Central memory CD4-positive, alpha-beta T cell (primary cell): Measurements from ENCODE around the gene AMD1.
"Not testable (repeated sequence)": the region's sequence is repeated elsewhere in the genome, so short reads cannot be mapped to it uniquely, and the experiment has no call there.

Experiments
- DNase-seq: peaks from one replicate; pipeline ENCODE4 v3.0.0; 2022

The AMD1 gene

DNA sequence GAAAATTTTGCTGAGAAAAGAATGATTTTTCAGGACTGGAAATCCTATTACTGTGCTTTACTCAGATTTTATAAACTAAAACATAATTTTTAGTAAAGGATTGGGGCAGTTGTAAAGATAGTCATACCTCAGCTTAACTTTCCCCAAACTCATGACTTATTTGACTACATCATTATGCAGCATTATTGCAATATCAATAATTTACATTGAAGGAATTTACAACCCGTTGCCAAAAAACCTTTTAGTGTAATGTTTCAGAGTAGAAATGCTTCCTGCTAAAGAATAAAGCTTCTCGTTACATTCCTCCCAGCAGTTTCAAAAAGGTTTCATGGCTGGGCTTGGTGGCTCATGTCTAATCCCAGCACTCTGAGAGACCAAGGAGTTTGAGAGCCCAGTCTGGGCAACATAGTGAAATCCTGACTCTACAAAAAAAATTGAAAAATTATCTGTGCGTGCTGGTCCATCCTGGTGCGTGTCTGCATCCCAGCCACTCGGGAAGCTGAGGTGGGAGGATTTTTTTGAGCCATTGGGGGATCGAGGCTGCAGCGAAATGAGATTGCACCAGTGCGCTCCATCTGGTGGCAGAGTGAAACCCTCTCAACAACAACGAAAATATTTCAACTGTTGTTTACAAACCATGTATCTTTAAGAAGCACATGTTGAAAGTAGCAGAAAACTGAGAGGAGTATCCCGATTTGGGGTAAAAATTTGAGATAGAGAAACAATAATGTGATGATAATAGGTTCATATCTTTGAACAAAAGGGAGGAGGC is 4.4 kb downstream of the AMD1 start:
- peak; percentile 34 for DNase-seq

DNA sequence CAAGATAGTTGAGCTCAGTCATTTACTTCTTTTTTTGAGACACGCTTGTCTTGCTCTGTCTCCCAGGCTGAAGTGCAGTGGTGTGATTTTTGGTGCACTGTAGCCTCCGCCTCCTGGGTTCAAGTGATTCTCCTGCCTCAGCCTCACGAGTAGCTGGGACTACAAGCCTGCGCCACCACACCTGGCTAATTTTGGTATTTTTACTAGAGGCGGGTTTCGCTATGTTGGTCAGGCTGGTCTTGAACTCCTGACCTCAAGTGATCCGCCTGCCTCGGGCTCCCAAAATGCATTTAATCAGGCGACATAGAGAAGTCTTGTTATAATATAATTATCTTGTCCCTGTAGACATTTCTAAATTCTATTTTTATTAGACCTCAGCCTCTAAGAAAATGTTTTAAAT is 6.1 kb downstream of the AMD1 start:
- DNase-seq = no peak

DNA sequence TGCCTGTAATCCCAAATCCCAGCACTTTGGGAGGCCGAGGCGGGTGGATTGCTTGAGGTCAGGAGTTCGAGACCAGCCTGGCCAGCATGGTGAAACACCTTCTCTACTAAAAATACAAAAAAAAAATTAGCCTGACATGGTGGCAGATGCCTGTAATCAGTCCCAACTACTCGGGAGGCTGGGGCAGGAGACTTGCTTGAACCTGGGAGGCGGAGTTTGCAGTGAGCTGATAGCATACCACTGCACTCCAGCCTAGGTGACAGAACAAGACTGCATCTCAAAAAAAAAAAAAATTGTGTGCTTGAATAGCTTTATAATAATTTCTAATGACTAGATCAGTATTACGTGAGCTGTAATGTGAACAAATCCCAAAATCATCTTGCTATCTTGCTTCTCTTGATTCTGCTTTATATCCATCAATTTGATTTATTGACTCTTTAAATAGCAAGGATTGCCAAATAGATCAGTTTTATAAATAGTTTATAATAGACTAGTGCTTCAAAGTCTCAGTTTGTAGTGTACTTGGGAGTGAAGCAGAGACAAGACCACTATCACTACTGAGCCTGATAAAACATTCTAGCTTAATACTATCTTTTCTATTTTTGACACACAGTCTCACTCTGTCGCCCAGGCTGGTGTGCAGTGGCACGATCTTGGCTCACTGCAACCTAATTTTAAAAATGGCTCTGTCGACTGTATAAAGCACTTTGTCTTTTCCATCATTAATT is 7.1 kb downstream of the AMD1 start:
- no peak for DNase-seq

DNA sequence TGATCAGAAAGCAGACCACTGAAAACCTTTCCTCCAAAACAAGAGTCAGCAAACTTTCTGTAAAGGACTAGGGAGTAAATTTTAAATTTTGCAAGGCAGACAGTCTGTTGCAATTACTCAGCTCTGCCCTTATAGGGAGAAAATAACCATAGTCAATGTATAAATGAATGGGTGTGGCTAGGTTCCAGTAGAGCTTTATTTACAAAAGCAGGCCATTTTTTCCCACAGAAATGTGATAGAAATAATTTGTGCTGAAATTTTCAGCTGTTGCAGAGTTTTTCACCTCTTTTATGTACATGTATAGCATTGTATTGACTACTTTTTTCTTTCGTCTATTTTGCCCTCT is 7.7 kb downstream of the AMD1 start:
- no peak for DNase-seq

DNA sequence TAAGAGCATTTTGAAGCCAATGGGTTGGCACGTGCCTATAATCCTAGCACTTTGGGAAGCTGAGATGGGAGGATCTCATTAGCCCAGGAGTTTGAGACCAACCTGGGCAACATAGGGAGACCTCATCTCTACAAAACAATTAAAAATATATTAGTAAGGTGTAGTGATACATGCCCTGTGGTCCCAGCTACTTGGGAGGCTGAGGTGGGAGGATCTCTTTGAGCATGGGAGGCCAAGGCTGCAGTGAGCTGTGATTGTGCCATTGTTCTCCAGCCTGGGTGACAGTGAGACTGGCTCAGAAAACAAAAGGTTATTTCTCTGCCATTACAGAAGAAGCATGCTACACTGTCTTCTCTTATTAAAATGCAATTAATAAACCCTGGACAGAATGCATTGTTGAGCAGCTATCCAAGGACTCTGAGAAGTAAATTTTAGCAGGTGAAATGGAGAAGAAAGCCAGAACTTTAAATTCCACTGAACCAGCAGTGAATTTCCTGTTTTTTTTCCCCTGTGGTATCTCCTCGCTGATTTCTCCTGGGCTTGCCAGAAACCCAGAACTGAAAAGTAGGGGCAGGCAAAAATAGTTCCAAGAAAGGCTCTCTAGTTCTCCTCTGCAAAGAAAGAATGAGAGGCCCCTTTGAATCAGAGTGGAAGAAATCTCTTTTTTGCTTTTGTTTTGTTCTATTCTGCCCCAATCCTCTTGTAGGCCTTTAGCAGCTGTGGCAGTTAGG is 8.4 kb downstream of the AMD1 start:
- no peak for DNase-seq

DNA sequence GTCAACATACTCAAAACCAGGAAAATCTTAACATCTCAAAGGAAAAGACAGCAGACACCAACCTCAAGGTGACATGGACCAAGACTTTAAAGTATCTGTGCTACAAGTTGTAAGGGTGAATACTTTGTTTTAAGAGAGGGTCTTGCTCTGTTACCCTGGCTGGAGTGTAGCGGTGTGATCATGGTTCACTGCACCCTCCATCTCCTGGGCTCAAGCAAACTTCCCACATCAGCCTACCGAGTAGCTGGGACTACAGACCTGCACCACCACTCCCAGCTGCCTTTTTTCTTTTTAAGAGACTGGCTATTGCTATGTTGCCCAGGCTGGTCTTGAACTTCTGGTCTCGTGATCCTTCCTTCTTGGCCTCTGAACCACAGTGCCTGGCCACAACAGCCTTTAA is 9.7 kb downstream of the AMD1 start:
- no peak for DNase-seq

DNA sequence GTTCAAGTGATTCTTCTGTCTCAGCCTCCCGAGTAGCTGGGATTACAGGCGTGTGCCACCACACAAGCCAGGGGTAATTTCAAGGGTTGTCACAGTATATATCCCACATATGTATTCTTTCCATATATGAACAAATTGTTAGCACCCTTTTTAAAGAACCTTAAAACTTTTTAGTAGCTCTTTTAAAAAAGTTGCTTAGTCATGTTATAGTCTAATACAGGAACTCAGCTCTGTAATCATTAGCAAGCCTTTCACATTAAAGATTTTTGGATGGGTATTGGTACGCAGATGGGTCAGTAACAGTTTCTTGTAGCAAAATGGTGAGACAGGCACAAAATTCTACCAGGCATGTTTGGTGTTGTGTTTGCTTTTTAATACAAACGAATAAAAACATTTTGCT is 10.9 kb downstream of the AMD1 start:
- DNase-seq = no peak

DNA sequence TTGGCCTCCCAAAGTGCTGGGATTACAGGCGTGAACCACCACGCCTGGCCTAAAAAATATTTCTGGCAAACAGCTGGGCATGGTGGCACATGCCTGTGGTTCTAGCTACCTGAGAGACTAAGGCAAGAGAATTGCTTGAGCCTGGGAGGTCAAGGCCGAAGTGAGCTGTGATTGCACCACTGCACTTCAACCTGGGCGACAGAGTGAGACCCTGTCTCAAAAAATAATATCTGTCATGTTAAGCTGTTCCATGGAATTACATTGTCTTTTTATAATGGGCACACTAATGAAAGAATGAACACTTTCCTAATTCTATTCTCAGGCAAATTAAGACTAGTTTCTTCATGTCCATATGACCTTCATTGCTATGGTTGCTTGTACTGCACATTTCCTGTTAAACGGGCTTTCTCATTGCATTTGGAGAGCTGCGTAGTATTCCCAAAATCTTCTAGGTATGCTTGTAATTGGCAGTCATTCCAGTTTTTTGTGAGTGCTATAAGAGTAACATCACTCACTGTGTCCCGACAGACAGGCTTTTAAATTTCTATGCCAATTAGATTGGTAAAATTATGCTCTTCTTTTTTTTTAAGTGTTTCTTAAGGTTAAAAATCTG is 12.1 kb downstream of the AMD1 start:
- DNase-seq = no peak

DNA sequence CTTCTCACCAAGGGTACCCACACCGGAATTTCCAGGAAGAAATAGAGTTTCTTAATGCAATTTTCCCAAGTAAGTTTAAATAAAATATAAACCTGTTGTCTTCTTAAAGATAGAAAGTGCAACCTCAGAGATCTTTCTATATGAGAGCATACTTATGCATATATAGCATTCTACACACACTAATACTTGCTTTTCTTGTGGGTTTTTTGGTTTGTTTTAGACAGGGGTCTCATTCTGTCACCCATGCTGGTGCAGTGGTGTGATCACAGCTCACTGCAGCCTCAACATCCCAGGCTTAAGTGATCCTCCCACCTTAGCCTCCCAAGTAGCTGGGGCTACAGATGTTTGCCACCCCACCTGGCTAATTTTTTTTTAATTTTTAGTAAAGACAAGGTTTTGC is 15.7 kb downstream of the AMD1 start:
- no peak for DNase-seq

DNA sequence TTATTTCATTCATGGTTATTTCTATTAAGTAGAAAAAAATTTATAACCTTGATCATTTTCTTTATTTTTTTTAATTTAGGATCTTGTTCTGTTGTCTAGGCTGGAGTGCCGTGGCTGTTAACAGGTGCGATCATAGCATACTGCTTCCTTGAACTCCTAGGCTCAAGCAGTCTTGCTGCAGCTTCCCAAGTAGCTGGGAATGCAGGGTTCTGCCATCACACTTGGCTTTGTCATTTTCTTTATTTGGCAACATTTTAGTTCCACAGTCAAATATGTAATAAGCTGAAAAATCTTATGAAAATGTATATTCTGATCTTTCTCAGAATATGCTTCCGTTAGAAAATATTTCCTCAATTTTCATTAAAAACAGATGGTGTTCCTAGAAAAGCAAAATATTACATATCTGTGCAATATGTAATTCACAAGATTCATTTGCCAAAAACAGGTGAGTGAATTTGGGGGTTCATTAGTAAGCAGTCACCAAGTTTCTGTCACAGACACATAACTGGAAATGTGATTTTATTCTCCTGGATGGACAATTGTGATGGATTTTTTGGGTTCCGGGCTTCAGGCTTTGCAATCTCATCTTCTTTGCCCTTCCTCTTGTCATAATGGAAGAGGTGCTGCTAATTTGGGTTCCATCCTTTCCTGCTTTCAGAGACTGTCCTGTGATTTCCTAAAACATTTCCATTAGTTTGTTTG is 21.5 kb downstream of the AMD1 start:
- DNase-seq = no peak

DNA sequence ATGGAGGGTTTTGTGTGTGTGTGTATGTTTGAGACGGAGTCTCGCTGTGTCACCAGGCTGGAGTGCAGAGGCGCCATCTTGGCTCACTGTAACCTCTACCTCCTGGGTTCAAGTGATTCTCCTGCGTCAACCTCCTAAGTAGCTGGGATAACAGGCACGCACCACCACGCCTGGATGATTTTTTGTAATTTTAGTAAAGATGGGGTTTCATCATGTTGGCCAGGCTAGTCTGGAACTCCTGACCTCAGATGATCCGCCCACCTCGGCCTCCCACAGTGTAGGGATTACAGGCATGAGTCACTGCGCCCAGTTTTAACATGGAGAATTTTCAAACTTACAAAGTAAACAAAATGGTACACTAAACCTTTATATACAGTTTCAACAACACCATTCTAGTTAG is 22.8 kb downstream of the AMD1 start:
- DNase-seq = no peak

DNA sequence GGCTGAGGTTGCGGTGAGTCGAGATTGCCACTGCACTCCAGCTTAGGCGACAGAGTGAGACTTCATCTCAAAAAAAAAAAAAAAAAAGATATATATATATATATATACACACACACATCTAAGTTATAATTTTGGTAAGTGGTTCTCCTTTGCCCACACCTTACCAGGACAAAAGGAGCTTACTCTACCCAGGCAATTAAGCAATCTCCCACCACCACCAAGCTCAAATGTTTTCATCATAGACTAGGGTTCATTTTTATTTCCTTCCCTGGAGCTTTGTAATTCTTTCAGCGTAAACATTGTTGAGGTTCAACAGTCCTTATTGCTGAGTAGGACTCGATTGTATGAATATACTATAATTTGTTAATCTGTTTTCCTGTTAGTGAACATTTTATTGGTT is 23.5 kb downstream of the AMD1 start:
- no peak for DNase-seq

DNA sequence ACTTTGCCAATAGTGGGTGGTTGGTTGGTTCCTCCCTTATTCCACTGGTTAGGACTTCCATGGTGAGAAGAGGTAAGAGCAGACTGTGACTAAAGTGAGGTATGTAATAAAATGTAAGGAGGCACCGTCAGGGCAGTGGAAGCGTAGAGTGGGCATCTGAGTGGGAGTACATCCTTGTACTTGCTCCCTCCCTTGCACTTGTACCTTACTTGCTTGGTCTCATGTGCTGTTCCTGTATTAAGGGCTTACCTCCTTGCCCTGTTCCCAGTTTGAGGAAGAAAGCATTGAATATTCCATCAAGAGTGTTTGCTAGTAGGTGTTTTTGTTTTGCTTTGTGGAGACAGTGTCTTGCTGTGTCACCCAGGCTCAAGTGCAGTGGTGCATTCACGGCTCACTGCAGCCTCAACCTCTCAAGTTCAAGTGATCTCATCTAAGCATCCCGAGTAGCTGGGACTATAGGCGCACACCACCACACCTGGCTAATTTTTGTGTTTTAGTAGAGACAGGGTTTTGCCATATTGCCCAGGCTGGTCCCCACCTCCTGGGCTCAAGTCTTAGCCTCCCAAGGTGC is 25.5 kb downstream of the AMD1 start:
- DNase-seq = no peak

DNA sequence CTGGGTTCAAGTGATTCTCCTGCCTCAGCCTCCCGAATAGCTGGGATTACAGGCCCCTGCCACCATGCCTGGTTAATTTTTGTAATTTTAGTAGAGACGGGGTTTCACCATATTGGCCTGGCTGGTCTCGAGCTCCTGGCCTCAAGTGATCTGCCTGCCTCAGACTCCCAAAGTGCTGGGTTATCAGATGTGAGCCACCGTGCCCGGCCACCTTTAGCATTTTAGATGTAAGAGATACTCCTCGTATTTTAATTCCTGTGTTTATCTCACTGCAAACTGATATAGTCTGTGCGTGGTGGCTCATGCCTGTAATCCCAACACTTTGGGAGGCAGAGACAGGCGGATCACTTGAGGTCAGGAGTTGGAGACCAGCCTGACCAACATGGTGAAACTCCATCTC is 27.0 kb downstream of the AMD1 start:
- DNase-seq = not testable (repeated sequence)

DNA sequence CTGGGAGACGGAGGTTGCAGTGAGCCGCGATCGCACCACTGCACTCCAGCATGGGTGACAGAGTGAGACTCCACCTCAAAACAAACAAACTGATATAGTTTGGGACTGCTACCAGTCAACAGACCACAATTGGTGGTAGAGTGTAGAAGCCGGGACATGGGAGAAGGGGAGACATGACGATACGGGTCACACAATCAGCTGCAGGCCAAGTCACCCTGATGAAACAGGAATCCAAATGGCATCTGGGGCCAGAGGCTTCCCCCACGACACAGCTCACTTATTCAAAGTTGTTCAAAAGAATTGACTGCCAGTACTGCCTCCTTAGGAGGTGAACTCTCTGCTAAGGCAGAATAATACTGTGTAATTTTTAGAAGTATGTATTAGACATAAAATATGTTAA is 27.5 kb downstream of the AMD1 start:
- DNase-seq = no peak

DNA sequence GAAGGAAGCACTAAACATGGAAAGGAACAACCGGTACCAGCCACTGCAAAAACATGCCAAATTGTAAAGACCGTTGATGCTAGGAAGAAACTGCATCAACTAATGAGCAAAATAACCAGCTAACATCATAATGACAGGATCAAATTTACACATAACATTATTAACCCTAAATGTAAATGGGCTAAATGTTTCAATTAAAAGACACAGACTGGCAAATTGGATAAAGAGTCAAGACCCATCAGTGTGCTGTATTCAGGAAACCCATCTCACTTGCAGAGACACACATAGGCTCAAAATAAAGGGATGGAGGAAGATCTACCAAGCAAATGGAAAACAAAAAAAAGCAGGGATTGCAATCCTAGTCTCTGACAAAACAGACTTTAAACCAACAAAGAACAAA is 31.7 kb downstream of the AMD1 start:
- DNase-seq = not testable (repeated sequence)

DNA sequence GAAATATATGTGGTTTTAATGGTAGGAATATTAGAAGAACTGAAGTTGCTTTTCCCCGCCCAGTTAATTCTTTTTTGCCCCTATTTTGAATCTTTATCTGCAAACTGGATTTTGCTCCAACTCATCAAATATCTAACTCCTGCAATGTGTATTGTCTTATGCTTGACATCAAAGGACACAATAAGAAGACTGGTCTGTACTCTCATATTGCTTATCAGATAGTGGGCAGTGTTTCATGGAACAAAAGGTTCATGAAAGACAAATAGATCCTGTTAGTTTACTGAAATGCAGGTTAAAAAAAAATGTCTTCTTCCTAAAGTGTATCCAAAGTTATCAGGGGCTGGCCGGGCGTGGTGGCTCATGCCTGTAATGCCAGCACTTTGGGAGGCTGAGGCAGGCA is 56.2 kb downstream of the AMD1 start:
- no peak for DNase-seq

DNA sequence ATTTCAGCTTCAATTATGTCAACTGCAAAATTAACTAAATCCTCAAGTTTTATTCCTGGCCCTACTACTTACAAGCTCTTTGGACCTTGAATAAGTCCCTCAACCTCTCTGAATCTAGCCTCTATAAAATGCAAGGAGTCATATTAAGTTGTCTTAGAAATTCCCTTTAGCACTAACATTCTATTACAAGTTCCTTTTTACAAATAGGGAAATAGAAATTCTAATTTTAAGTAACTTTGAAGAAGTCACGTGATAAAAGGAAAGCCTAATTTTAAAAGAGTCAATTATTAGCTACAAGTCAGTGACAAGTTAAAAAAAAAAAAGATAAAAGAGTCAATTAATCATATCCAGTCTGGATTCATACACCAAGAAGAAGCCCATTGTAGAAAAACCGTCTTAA is 59.3 kb downstream of the AMD1 start:
- no peak for DNase-seq

DNA sequence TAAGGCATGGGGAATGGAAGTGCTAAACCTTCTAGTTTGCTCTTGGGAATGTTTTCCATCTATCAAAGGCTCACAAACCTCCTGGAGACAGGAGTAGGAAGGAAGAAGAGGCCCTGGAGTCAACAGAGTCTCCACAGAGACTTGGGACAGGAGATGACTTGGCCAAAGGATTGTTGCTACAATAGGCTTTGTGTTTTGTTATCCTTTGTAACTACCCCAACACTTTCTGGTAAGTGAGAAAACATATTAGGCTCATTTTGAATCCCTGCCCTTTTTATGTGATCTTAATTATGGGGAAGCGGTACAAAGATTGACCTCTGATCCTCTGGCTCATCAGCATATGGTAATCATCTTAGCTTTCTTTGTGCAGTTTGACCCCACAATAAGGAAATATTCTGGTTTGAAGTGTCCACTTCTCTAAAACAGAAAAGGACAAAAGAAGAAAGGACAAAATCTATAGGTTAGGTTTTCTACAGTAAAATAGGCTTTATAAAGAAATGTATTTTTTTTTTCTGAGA is 59.9 kb downstream of the AMD1 start:
- DNase-seq = no peak

DNA sequence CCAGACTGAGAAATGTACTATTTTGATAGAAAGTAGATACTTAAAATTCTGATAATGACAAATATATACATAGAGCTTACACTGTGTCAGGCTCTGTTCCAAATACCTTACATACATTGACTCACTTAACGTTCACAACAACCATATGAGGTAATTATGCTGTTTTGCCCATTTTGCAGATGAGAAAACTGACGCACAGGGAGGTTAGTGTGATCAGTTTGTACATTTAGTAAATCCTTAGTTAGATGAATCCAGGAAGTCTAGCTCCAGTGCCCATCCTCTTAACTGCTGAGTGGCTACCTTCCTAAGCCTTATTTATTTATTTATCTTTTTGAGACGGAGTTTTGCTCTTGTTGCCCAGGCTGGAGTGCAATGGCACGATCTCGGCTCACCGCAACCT is 60.6 kb downstream of the AMD1 start:
- no peak for DNase-seq

DNA sequence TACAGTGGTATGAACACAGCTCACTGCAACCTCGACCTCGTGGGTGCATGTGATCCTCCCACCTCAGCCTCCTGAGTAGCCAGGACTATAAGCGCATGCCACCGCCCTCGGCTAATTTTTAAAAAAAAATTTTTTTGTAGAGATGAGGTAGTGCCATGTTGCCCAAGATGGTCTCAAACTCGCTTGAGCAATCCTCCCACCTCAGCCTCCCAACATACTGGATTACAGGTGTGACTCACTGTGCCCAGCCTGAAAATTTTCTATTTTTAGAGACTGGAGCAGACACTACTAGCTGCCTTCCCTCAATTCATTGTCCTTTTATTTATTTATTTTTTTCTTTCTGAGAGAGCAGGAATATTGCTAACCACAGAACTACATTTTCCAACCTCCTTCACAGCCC is 63.6 kb downstream of the AMD1 start:
- DNase-seq = no peak

DNA sequence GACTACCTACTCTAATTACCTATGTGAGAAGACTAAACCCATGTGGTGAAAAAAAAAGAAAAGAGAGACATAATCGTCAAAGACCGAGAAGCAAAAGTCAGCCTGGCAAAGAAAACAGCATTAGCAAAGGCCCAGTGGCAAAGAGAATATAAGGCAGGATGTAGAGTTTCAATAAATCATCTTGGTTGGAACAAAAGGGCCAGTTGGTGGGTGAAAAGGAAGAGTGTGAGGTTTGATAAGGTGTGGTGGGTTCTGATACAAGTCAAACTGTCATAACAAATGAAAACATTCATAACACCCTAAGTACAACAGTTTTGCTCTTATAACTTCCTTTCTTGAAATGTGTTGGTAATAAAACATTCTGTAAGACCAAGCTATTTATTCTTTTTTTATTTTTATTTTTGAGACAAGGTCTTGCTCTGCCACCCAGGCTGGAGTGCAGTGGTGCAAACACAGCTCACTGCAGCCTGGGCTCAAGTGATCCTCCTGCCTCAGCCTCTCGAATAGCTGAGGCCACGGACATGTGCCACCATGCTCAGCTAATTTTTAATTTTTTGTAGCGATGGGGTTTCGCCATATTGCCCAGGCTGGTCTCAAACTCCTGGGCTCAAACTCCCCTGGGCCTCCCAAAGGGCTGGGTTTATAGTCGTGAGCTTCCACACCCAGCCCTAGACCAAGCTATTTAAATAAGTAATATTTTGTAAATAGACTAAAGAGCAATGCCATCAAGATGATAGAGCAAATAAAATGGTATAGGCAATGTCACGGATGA is 65.0 kb downstream of the AMD1 start:
- DNase-seq = no peak
